ENCODE results near the gene CATSPERZ. TPM values are rescaled to one million over a fixed set of nuclear protein-coding genes. Genes with fewer than 3 reads are reported as not detected.

CATSPERZ gene
- total RNA-seq, 1 donor from 2014 or later: not detected

DNA sequence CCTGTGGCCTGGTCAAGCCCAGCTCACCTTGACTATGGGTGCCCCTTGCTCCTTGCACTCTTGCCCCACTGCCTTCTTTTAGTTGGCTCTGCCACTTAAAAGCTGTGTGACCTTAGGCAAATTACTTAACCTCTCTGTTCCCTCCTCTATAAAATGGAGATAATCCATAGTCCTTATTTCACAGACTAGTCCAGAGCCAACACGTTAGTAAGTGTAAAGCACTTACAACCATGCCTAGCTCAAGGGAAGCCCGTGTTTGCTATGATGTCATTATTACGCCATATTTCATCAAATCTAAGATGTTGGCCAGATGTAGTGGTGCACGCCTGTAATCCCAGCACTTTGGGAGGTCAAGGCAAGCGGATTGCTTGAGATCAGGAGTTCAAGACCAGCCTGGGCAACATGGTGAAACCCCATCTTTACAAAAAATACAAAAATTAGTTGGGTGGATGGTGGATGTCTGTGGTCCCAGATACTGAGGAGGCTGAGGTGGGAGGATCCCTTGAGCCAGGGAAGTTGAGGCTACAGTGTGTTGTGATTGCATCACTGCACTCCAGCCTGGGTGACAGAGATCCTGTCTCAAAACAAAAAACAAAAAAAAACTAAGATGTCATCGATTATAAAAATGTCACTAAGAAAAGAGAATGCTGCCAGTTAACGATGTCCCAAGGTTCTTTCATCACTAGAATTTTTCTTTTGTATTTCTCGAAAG, 37.5 kb downstream of the CATSPERZ start:
- DNase-seq: no peak
- intact Hi-C loops (cut with micrococcal nuclease): no loop called here
- H3K27me3 Mint-ChIP-seq: no peaks in the 10 kb centered on the region
- peak overlapping the region; percentile 15 for H3K27ac Mint-ChIP-seq
- H3K9me3 Mint-ChIP-seq: no peaks in the 10 kb centered on the region
- no peak overlapping the region for H3K4me3 Mint-ChIP-seq
- H3K36me3 Mint-ChIP-seq (ENCODE audit: low read depth): peaks cover 32% of the 10 kb centered on the region
- H3K4me1 Mint-ChIP-seq: peaks cover 34% of the 10 kb centered on the region

DNA sequence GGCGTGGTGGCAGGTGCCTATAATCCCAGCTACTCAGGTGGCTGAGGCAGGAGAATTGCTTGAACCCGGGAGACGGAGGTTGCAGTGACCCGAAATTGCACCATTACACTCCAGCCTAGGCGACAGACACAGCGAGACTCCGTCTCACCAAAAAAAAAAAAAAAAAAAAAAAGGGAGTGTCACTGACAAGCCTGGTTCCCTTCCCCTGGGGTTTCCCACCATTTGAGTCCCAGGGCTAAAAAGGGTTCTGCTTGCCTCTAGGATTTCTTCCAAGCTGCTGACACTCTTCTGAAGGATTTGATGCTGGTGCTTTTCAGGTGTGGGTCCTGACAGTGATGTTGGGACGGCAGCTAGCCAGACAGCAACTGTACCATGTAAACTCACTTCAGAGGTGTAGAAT, 38.6 kb downstream of the CATSPERZ start:
- Mint-ChIP-seq H3K4me3 (peak overlapping the region; percentile 99), H3K4me1 (peaks cover 34% of the 10 kb centered on the region), H3K9me3 (no peaks in the 10 kb centered on the region), H3K27me3 (no peaks in the 10 kb centered on the region), H3K27ac (peak overlapping the region; percentile 91), H3K36me3 (ENCODE audit: low read depth) (peaks cover 33% of the 10 kb centered on the region)
- intact Hi-C loops (cut with micrococcal nuclease): no loop called here
- no peak for DNase-seq

DNA sequence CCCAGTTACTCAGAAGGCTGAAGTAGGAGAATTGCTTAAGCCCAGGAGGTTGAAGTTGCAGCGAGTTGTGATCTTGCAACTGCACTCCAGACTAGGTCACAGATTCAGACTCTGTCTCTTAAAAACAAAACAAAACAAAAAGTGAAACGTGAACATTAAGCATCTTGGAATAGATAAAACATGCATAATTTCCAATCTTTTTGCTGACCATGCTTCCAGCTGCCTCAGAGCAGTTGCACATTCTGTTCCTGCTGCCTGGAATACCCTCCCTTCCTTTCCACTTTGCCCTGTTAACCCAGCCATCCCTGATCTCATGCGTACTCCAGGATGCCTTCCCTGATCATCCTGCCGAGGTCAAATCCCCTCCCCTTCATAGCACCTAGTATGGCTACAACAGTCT, 39.1 kb downstream of the CATSPERZ start:
- Mint-ChIP-seq H3K27ac (peak overlapping the region; percentile 91), H3K9me3 (no peaks in the 10 kb centered on the region), H3K27me3 (no peaks in the 10 kb centered on the region), H3K4me3 (peak overlapping the region; percentile 99), H3K4me1 (peaks cover 34% of the 10 kb centered on the region), H3K36me3 (ENCODE audit: low read depth) (peaks cover 32% of the 10 kb centered on the region)
- intact Hi-C loops (cut with micrococcal nuclease): no loop called here
- DNase-seq: no peak

DNA sequence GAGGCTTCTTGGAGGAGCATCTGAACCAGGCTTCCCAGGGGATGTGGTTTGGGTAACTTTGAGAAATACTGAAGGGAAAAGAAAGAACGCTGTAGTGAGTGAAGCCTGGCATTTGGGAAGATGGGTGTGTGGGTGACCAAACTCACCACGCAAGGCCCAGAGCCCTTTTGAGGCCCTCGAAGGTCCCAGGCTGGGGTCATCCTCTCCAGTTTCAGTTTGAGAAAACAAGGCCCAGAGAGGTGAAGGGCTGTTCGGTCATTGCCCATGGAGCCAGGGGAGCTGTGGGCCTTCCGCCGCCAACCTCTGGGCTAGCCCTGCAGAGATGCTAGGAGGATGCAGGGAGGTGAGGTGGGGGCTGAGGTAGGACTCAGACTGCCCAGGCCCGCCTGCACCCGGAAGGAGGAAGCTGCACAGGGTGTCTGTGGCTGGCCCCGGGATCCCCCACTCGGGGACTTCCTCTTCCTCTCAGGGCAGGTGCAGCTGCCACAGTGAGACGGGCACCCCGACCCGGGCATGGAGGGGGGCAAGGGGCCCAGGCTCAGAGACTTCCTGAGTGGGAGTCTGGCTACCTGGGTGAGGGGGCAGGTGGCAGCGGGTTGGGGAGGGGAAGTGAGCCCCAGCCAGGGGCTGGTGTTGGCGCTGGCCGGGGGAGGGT, 39.7 kb downstream of the CATSPERZ start, which contains the start of gene CCDC88B:
Gene CCDC88B (plus strand): TSS at position 451 of the 655 bp plus-strand sequence. CDS start 63 bp downstream, at position 514.
- H3K36me3 Mint-ChIP-seq (ENCODE audit: low read depth): peaks cover 31% of the 10 kb centered on the region
- DNase-seq: peak; percentile 95
- no peaks in the 10 kb centered on the region for H3K9me3 Mint-ChIP-seq
- H3K27me3 Mint-ChIP-seq: no peaks in the 10 kb centered on the region
- peaks cover 34% of the 10 kb centered on the region for H3K4me1 Mint-ChIP-seq
- peak within 1 kb of the TSS; percentile 99 for H3K4me3 Mint-ChIP-seq
- H3K27ac Mint-ChIP-seq: peak within 1 kb of the TSS; percentile 91
- intact Hi-C loops (cut with micrococcal nuclease): loop anchor here (1.0 to 2.0 kb wide), 4 partner anchors 9 to 69 kb away; partner anchors contain the start of genes ESRRA and TRMT112

DNA sequence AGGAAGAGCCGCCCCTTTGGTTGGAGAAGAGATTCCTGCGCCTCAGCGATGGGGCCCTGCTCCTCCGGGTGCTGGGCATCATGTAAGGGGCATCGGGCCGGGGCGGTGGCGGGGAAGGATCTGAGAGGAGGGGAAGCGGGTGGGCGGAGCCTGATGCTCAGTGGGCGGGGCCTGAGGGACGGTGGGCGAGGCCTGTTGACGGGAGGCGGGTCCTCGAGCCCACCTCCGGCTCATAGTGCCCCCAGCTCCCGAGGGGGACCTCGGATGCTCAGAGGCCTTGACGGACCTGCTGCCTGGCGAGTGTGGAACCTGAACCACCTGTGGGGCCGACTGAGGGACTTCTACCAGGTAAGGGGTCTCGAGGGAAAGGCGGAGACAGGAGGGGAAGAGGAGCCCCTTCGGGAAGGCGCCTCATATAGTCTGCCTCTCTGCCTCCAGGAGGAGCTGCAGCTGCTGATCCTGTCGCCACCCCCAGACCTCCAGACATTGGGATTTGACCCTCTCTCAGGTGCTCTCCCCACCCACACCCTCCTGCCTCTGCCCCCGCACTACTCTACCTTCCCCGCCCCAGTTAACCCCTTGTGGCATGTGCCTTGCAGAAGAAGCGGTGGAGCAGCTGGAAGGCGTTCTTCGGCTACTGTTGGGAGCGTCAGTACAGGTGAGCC, 40.6 kb downstream of the CATSPERZ start:
- no peaks in the 10 kb centered on the region for H3K27me3 Mint-ChIP-seq
- peak; percentile 94 for DNase-seq
- intact Hi-C loops (cut with micrococcal nuclease): loop anchor here (1.0 to 2.0 kb wide), 4 partner anchors 10 to 70 kb away; partner anchors contain the start of genes ESRRA and TRMT112
- no peaks in the 10 kb centered on the region for H3K9me3 Mint-ChIP-seq
- H3K36me3 Mint-ChIP-seq (ENCODE audit: low read depth): peaks cover 36% of the 10 kb centered on the region
- H3K4me1 Mint-ChIP-seq: peaks cover 31% of the 10 kb centered on the region
- peak overlapping the region; percentile 91 for H3K27ac Mint-ChIP-seq
- H3K4me3 Mint-ChIP-seq: peak overlapping the region; percentile 99

DNA sequence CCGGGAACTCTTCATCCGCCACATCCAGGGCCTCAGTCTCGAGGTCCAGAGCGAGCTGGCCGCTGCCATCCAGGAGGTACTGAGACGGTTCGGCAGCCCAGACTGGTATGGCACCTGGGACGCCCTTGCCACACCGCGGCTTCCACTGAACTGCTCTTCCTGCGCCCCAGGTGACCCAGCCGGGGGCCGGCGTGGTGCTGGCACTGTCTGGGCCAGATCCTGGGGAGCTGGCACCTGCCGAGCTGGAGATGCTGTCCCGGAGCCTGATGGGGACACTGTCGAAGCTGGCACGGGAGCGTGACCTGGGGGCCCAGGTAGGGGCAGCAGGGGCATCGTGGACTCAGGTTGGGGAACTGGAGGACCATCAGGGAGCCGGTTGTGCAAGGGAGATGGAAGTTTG, 41.3 kb downstream of the CATSPERZ start:
- intact Hi-C loops (cut with micrococcal nuclease): loop anchor here (2.0 kb wide), 2 partner anchors 37 to 71 kb away; partner anchors contain the start of gene ESRRA
- peak overlapping the region; percentile 99 for H3K4me3 Mint-ChIP-seq
- H3K27me3 Mint-ChIP-seq: no peaks in the 10 kb centered on the region
- H3K9me3 Mint-ChIP-seq: no peaks in the 10 kb centered on the region
- peak overlapping the region; percentile 37 for H3K27ac Mint-ChIP-seq
- peaks cover 31% of the 10 kb centered on the region for H3K4me1 Mint-ChIP-seq
- H3K36me3 Mint-ChIP-seq (ENCODE audit: low read depth): peaks cover 39% of the 10 kb centered on the region
- no peak for DNase-seq

DNA sequence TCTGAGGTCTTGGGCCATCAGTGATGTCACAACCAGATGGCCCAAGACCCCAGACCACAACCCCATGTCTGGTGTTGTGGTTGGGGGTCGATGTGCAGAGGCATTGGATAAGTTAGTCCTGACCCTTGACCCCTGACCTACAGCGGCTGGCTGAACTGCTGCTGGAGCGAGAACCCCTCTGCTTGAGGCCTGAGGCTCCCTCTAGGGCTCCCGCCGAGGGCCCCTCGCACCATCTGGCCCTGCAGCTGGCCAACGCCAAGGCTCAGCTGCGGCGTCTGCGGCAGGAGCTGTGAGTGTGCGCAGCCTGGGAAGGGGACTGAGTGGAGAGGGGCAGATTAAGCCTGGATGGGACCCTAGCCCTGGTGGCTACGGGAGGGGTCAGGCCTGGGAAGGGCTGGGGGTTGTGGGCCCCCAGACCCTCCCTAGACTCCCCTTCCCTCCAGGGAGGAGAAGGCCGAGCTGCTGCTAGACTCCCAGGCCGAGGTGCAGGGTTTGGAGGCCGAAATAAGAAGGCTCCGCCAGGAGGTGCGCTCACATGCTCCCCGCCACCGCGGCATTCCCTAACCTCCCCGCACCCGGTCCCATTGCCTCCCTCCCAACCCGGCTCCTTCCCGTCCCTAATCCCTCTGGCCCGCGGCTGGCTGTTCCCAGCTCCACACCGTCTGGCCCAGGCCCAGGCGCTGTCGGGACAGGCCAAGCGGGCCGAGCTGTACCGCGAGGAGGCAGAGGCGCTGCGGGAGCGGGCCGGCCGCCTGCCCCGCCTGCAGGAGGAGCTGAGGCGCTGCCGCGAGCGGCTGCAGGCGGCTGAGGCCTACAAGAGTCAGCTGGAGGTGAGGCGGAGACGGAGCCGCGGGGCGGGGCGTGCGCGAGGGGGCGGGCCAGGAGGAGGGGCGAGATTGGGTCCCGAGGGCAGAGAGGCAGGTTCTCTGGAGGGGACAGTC, 42.0 kb downstream of the CATSPERZ start:
- intact Hi-C loops (cut with micrococcal nuclease): loop anchor here (1.0 to 2.0 kb wide), 3 partner anchors 17 to 71 kb away; partner anchors contain the start of genes ESRRA and RPS6KA4
- Mint-ChIP-seq H3K4me3 (peak overlapping the region; percentile 99), H3K4me1 (peaks cover 31% of the 10 kb centered on the region), H3K9me3 (no peaks in the 10 kb centered on the region), H3K27me3 (no peaks in the 10 kb centered on the region), H3K27ac (no peak overlapping the region), H3K36me3 (ENCODE audit: low read depth) (peaks cover 43% of the 10 kb centered on the region)
- DNase-seq: peak; percentile 98

DNA sequence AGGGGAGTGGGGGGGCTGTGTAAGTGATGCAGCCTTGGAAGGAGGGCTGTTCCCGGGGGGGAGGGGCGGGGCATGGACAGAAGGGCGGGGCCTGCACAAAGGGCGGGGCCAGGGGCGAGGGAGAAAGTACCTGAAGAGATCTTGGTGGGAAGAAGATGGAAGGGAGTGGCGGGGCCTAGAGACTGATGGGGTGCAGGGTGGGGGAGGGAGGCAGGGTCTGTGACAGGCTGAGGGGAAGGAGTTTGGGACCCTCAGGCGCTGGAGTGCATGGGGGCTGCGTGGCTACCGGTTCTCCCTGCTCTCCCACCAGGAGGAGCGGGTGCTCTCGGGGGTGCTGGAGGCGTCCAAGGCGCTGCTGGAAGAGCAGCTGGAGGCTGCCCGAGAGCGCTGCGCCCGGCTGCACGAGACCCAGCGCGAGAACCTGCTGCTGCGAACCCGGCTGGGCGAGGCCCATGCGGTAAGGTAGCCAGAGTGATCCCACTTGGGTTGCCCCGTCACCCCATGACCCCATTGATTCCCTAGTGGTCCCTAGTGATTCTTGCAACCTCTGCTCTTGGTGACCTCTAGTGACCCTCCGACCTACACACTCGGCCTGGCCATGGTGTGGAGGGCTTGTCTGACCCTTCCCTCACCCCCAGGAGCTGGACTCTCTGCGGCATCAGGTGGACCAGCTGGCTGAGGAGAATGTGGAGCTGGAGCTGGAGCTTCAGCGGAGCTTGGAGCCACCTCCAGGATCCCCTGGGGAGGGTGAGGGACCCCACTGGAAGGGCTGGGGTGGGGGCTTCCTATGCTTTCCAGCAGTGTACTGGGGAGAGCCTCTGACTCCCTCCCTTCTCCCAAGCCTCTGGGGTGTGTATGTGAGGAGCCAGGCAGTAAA, 42.9 kb downstream of the CATSPERZ start:
- Mint-ChIP-seq H3K9me3 (no peaks in the 10 kb centered on the region), H3K36me3 (ENCODE audit: low read depth) (peaks cover 39% of the 10 kb centered on the region), H3K4me1 (peaks cover 30% of the 10 kb centered on the region), H3K27me3 (no peaks in the 10 kb centered on the region), H3K27ac (no peak overlapping the region), H3K4me3 (peak overlapping the region; percentile 70)
- intact Hi-C loops (cut with micrococcal nuclease): loop anchor here (1.0 kb wide), 1 partner anchor 16 kb away; the partner anchor contains the start of gene RPS6KA4
- DNase-seq: peak; percentile 56

DNA sequence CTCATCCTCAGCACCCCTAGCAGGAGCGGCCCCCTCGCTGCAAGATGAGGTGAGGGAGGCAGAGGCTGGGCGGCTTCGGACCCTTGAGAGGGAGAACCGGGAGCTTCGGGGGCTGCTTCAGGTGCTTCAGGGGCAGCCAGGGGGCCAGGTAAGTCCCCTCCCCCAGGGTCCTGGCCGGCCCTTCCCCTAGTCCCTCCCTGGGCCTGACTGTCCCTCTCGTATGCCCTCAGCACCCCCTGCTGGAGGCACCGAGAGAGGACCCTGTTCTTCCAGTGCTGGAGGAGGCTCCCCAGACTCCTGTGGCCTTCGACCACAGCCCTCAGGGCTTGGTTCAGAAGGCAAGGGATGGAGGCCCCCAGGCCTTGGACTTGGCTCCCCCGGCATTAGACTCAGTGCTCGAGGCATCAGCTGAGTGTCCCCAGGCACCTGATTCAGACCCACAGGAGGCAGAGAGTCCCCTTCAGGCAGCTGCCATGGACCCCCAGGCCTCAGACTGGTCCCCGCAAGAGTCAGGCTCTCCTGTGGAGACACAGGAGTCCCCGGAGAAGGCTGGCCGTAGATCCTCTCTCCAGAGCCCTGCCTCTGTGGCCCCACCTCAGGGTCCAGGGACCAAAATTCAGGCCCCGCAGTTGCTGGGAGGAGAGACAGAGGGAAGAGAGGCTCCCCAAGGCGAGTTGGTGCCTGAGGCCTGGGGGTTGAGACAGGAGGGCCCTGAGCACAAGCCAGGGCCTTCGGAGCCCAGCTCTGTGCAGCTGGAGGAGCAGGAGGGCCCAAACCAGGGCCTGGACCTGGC, 43.8 kb downstream of the CATSPERZ start:
- Mint-ChIP-seq H3K27me3 (no peaks in the 10 kb centered on the region), H3K4me3 (no peak overlapping the region), H3K9me3 (no peaks in the 10 kb centered on the region), H3K27ac (no peak overlapping the region), H3K36me3 (ENCODE audit: low read depth) (peaks cover 39% of the 10 kb centered on the region), H3K4me1 (peaks cover 28% of the 10 kb centered on the region)
- peak; percentile 70 for DNase-seq
- intact Hi-C loops (cut with micrococcal nuclease): no loop called here

DNA sequence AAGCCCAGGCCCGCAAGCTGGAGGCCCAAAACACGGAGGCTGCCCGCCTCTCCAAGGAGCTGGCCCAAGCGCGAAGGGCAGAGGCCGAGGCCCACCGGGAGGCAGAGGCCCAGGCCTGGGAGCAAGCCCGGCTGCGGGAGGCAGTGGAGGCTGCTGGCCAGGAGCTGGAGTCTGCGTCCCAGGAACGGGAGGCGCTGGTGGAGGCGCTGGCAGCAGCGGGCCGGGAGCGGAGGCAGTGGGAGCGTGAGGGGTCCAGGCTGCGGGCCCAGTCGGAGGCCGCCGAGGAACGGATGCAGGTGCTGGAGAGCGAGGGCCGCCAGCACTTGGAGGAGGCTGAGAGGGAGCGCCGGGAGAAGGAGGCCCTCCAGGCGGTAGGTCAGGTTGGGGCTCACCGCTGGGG, 44.6 kb downstream of the CATSPERZ start:
- peaks cover 20% of the 10 kb centered on the region for H3K4me1 Mint-ChIP-seq
- H3K27ac Mint-ChIP-seq: no peak overlapping the region
- DNase-seq: peak; percentile 55
- H3K4me3 Mint-ChIP-seq: no peak overlapping the region
- no peaks in the 10 kb centered on the region for H3K9me3 Mint-ChIP-seq
- H3K36me3 Mint-ChIP-seq (ENCODE audit: low read depth): peaks cover 39% of the 10 kb centered on the region
- intact Hi-C loops (cut with micrococcal nuclease): no loop called here
- no peaks in the 10 kb centered on the region for H3K27me3 Mint-ChIP-seq

DNA sequence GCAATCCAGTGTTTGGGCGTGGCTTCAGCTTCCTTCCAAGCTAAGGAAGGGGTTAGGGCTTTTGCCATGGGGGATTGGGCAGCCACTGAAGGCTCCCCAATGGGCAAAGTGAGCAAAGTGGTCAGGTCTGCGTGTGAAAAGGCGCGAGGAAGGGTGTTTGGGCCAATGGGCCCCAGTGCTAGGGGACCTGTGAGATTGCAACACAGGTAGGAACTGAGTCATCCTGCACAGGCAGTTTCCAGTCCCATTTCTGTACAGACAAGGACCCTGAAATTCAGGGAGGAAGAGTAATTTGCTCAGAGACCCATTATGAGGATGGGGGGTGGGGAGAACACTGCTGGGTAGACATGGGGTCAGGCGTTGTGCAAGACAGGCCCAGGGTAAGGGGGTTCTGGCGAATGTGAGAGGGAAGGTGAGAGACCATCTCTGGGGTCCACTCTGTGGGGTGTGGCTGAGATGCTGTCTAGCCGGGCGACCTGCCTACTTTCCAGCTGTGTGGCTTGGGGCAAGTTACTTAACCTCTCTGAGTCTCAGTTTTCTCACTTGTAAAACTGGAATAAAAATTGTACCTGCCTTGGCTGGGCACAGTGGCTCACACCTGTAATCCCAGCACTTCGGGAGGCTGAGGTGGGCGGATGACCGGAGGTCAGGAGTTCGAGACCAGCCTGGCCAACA, 47.2 kb downstream of the CATSPERZ start:
- Mint-ChIP-seq H3K27me3 (no peaks in the 10 kb centered on the region), H3K36me3 (ENCODE audit: low read depth) (peaks cover 40% of the 10 kb centered on the region), H3K27ac (no peak overlapping the region), H3K9me3 (no peaks in the 10 kb centered on the region), H3K4me3 (no peak overlapping the region), H3K4me1 (peaks cover 5% of the 10 kb centered on the region)
- DNase-seq: no peak
- intact Hi-C loops (cut with micrococcal nuclease): no loop called here
